ENCODE results near the gene RNF214. TPM values are rescaled to one million over a fixed set of nuclear protein-coding genes. Genes with fewer than 3 reads are reported as not detected.
A peak's percentile ranks its signal among the peaks of the same experiment; 100 is the strongest.

RNF214 gene
- polyA plus RNA-seq, 3 donors, result 6.4 to 13.8 (median 7.8) TPM

- Histone ChIP-seq H3K36me3 (replicated peaks in 1 of 2; ENCODE audit: control insufficient read depth in 1 of 2, insufficient read depth in 2 of 2, low read length in 2 of 2) (no peaks in the 10 kb centered on the region), H3K4me1 (ENCODE audit: control insufficient read depth in 1 of 2, insufficient read depth in 2 of 2, low read length in 2 of 2) (peaks cover 5 to 6% of the 10 kb centered on the region in 2 donors), H3K79me2 (ENCODE audit: insufficient read depth, low read length) (no peaks in the 10 kb centered on the region), H3K9ac (ENCODE audit: insufficient read depth, low read length, poor library complexity, severe bottlenecking) (no peak overlapping the region), H3K27ac (ENCODE audit: low read depth in 1 of 2, low read length in 2 of 2) (no peak overlapping the region), H3K4me2 (replicated peaks; ENCODE audit: extremely low read depth, low read length, poor library complexity, severe bottlenecking) (no peak overlapping the region), H3K27me3 (ENCODE audit: control insufficient read depth in 2 of 2, insufficient read depth in 2 of 2, low read length in 2 of 2) (no peaks in the 10 kb centered on the region), H3K9me3 (replicated peaks in 1 of 2; ENCODE audit: control insufficient read depth in 1 of 2, insufficient read depth in 1 of 2, low read length in 2 of 2) (no peaks in the 10 kb centered on the region), H3K4me3 (replicated peaks in 1 of 3; ENCODE audit: low read depth in 2 of 3, low read length in 3 of 3) (no peak overlapping the region), H2AFZ (ENCODE audit: insufficient read depth, low read depth, low read length, poor library complexity, severe bottlenecking) (no peak overlapping the region), H4K20me1 (ENCODE audit: insufficient read depth, low read length) (no peaks in the 10 kb centered on the region)
- peaks cover 0 to 5% (median 2%) of the 10 kb centered on the region in 3 donors for H3K27me3 Mint-ChIP-seq (ENCODE audit: low read depth in 3 of 3)
- peak overlapping the region in 1 of 7 donors; percentile 33 for H3K27ac Mint-ChIP-seq
- no peak for TF ChIP-seq CTCF (IDR thresholded peaks at IDR 0.05)
- H3K36me3 Mint-ChIP-seq, result peaks cover 0 to 14% of the 10 kb centered on the region in 2 donors
- H3K4me3 Mint-ChIP-seq, result no peak overlapping the region
- no peaks in the 10 kb centered on the region for H3K9me3 Mint-ChIP-seq
- H3K4me1 Mint-ChIP-seq, result peaks cover 11% of the 10 kb centered on the region
- DNase-seq, result no peak
- WGBS (ENCODE audit: insufficient coverage), result 94% methylated on average over 12 of the region's 17 CpGs
- intact Hi-C loops (cut with micrococcal nuclease), result no loop called here
Measured at GRCh38 chr11:117300283-117300663, 67.8 kb downstream of the RNF214 start.

GRCh38 chr11:117300773-117301172 is 68.3 kb downstream of the RNF214 start:
- H3K27me3 ChIP-seq (ENCODE audit: control insufficient read depth in 2 of 2, insufficient read depth in 2 of 2, low read length in 2 of 2), result no peaks in the 10 kb centered on the region
- no peak for TF ChIP-seq CTCF (IDR thresholded peaks at IDR 0.05)
- H3K4me1 ChIP-seq (ENCODE audit: control insufficient read depth in 1 of 2, insufficient read depth in 2 of 2, low read length in 2 of 2), result peaks cover 5 to 6% of the 10 kb centered on the region in 2 donors
- H3K79me2 ChIP-seq (ENCODE audit: insufficient read depth, low read length), result no peaks in the 10 kb centered on the region
- no peak overlapping the region for H3K4me3 ChIP-seq (replicated peaks in 1 of 3; ENCODE audit: low read depth in 2 of 3, low read length in 3 of 3)
- DNase-seq, result no peak
- Mint-ChIP-seq H3K4me1 (peaks cover 11% of the 10 kb centered on the region), H3K4me3 (no peak overlapping the region), H3K9me3 (no peaks in the 10 kb centered on the region), H3K27ac (no peak overlapping the region), H3K27me3 (ENCODE audit: low read depth in 3 of 3) (peaks cover 0 to 5% (median 2%) of the 10 kb centered on the region in 3 donors), H3K36me3 (peaks cover 0 to 11% of the 10 kb centered on the region in 2 donors)
- H3K36me3 ChIP-seq (replicated peaks in 1 of 2; ENCODE audit: control insufficient read depth in 1 of 2, insufficient read depth in 2 of 2, low read length in 2 of 2), result no peaks in the 10 kb centered on the region
- no peak overlapping the region for H3K9ac ChIP-seq (ENCODE audit: insufficient read depth, low read length, poor library complexity, severe bottlenecking)
- WGBS (ENCODE audit: insufficient coverage), result 92% methylated on average over 5 of the region's 5 CpGs
- no peaks in the 10 kb centered on the region for H3K9me3 ChIP-seq (replicated peaks in 1 of 2; ENCODE audit: control insufficient read depth in 1 of 2, insufficient read depth in 1 of 2, low read length in 2 of 2)
- H3K4me2 ChIP-seq (replicated peaks; ENCODE audit: extremely low read depth, low read length, poor library complexity, severe bottlenecking), result no peak overlapping the region
- H2AFZ ChIP-seq (ENCODE audit: insufficient read depth, low read depth, low read length, poor library complexity, severe bottlenecking), result no peak overlapping the region
- H4K20me1 ChIP-seq (ENCODE audit: insufficient read depth, low read length), result no peaks in the 10 kb centered on the region
- H3K27ac ChIP-seq (ENCODE audit: low read depth in 1 of 2, low read length in 2 of 2), result no peak overlapping the region
- intact Hi-C loops (cut with micrococcal nuclease), result no loop called here
